ENCODE results near the gene PDE8B. TPM values are rescaled to one million over a fixed set of nuclear protein-coding genes. Genes with fewer than 3 reads are reported as not detected.

PDE8B gene
- total RNA-seq, 1 donor from 2014 or later: 0.33 TPM

DNA sequence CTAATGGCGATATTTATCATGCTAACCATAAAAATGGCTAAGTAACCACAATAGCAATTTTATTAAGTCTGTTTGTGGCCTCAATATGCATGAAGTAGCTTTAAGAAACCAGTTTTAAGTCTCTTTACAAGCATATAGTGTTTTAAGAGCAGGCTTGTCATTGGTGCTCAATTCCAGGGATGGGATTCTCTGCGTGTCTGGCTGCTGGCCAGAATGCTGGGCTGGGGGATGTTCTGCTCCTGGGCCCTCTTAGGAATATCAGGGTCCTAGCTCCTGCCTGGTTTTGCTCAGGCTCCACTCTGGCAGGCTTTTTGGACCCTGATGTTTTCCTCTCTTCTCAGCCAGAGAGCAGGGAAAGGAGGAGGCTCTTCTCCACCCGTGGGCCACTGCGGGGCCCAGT is 127.2 kb downstream of the PDE8B start:
- DNase-seq (ENCODE audit: low read depth): no peak
- no peak overlapping the region for H3K4me3 ChIP-seq (ENCODE audit: low read depth, low read length)
- no peak for TF ChIP-seq CTCF (IDR thresholded peaks at IDR 0.05; ENCODE audit: insufficient read depth, low read length, poor library complexity, severe bottlenecking)

GRCh38 chr5:77339337-77339890 is 128.9 kb downstream of the PDE8B start:
- no peak overlapping the region for H3K4me3 ChIP-seq (ENCODE audit: low read depth, low read length)
- no peak for DNase-seq (ENCODE audit: low read depth)
- no peaks in the 10 kb centered on the region for H3K27me3 ChIP-seq (ENCODE audit: control insufficient read depth, insufficient read depth, low read length)
- no peak for TF ChIP-seq CTCF (IDR thresholded peaks at IDR 0.05; ENCODE audit: insufficient read depth, low read length, poor library complexity, severe bottlenecking)
- no peaks in the 10 kb centered on the region for H3K36me3 ChIP-seq (ENCODE audit: control insufficient read depth, insufficient read depth, low read length)

More for the DNA sequence above, 127.2 kb downstream of the PDE8B start:
- Histone ChIP-seq H3K27me3 (ENCODE audit: control insufficient read depth, insufficient read depth, low read length) (no peaks in the 10 kb centered on the region), H3K36me3 (ENCODE audit: control insufficient read depth, insufficient read depth, low read length) (no peaks in the 10 kb centered on the region)

DNA sequence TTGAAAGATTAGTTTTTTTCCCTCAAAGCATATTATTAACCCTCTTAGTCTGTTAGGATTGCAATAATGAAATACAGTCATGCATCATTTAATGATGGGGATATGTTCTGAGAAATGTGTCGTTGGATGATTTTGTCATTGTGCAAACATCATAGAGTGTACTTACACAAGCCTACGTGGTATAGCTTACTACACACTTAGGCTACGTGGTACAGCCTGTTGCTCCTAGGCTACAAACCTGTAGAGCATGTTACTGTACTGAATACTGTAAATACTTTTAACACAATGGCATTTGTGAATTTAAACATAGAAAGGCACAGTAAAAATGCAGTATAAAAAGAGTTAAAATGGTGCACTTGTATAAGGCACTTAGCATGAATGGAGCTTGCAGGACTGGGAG is 132.7 kb downstream of the PDE8B start:
- Histone ChIP-seq H3K36me3 (ENCODE audit: control insufficient read depth, insufficient read depth, low read length) (no peaks in the 10 kb centered on the region), H3K27me3 (ENCODE audit: control insufficient read depth, insufficient read depth, low read length) (peaks cover 5% of the 10 kb centered on the region), H3K4me3 (ENCODE audit: low read depth, low read length) (no peak overlapping the region)
- no peak for TF ChIP-seq CTCF (IDR thresholded peaks at IDR 0.05; ENCODE audit: insufficient read depth, low read length, poor library complexity, severe bottlenecking)
- no peak for DNase-seq (ENCODE audit: low read depth)

- no peak for TF ChIP-seq CTCF (IDR thresholded peaks at IDR 0.05; ENCODE audit: insufficient read depth, low read length, poor library complexity, severe bottlenecking)
- Histone ChIP-seq H3K36me3 (ENCODE audit: control insufficient read depth, insufficient read depth, low read length) (no peaks in the 10 kb centered on the region), H3K4me3 (ENCODE audit: low read depth, low read length) (no peak overlapping the region), H3K27me3 (ENCODE audit: control insufficient read depth, insufficient read depth, low read length) (peaks cover 5% of the 10 kb centered on the region)
- DNase-seq (ENCODE audit: low read depth): no peak
Measured at GRCh38 chr5:77347435-77348098, 137.1 kb downstream of the PDE8B start.

- DNase-seq (ENCODE audit: low read depth): no peak
- Histone ChIP-seq H3K36me3 (ENCODE audit: control insufficient read depth, insufficient read depth, low read length) (no peaks in the 10 kb centered on the region), H3K27me3 (ENCODE audit: control insufficient read depth, insufficient read depth, low read length) (no peaks in the 10 kb centered on the region), H3K4me3 (ENCODE audit: low read depth, low read length) (no peak overlapping the region)
- no peak for TF ChIP-seq CTCF (IDR thresholded peaks at IDR 0.05; ENCODE audit: insufficient read depth, low read length, poor library complexity, severe bottlenecking)
Measured at GRCh38 chr5:77353251-77353650, 142.8 kb downstream of the PDE8B start.

- no peak for DNase-seq (ENCODE audit: low read depth)
- Histone ChIP-seq H3K36me3 (ENCODE audit: control insufficient read depth, insufficient read depth, low read length) (no peaks in the 10 kb centered on the region), H3K27me3 (ENCODE audit: control insufficient read depth, insufficient read depth, low read length) (no peaks in the 10 kb centered on the region), H3K4me3 (ENCODE audit: low read depth, low read length) (no peak overlapping the region)
- TF ChIP-seq CTCF (IDR thresholded peaks at IDR 0.05; ENCODE audit: insufficient read depth, low read length, poor library complexity, severe bottlenecking): no peak
Measured at GRCh38 chr5:77354454-77354853, 144.0 kb downstream of the PDE8B start.

Measured in kidney epithelial cell (primary cell).